Calu3 (cell line): ENCODE measurements around the gene SQSTM1. TPM values are rescaled to one million over a fixed set of nuclear protein-coding genes. Genes with fewer than 3 reads are reported as not detected.
A peak's percentile ranks its signal among the peaks of the same experiment; 100 is the strongest.
"Not testable (repeated sequence)": the region's sequence is repeated elsewhere in the genome, so short reads cannot be mapped to it uniquely, and the experiment has no call there.

Experiments used
- BruUV-seq: library from RNA; stranded (reverse); fragments of 400-500 nt; replicated peaks from 2 replicates; lab custom pipeline; 2021; lab: Mats Ljungman, UMichigan
- CTCF ChIA-PET: fragments of 300-600 bp; sonication (Branson Sonifier 250); formaldehyde crosslinking; loops from one replicate; lab custom pipeline; 2022; ENCODE audit warnings: antibody characterized with exemption; lab: Charles Lee
- DNase-seq: peaks from one replicate; pipeline ENCODE4 v3.0.0; 2022
- H3K27ac Mint-ChIP-seq: one replicate; pipeline ENCODE4 v1.8.0; 2022; ENCODE audit warnings: mixed read lengths; ENCODE audit not compliant: unreplicated experiment
- H3K27me3 Mint-ChIP-seq: one replicate; pipeline ENCODE4 v1.8.0; 2022; ENCODE audit warnings: mixed read lengths; ENCODE audit not compliant: unreplicated experiment
- H3K36me3 Mint-ChIP-seq: one replicate; pipeline ENCODE4 v1.8.0; 2022; ENCODE audit warnings: mild to moderate bottlenecking, moderate library complexity, mixed read lengths; ENCODE audit not compliant: insufficient read depth, unreplicated experiment
- H3K4me1 Mint-ChIP-seq: one replicate; pipeline ENCODE4 v1.8.0; 2022; ENCODE audit warnings: mild to moderate bottlenecking, low read depth, mixed read lengths; ENCODE audit not compliant: unreplicated experiment
- H3K4me3 Mint-ChIP-seq: one replicate; pipeline ENCODE4 v1.8.0; 2022; ENCODE audit warnings: mild to moderate bottlenecking, low read depth, moderate library complexity, mixed read lengths; ENCODE audit not compliant: unreplicated experiment
- H3K9me3 Mint-ChIP-seq: one replicate; pipeline ENCODE4 v1.8.0; 2022; ENCODE audit warnings: low read depth, mixed read lengths; ENCODE audit not compliant: unreplicated experiment
- intact Hi-C: fragments of 100-400 bp; cut with micrococcal nuclease; formaldehyde crosslinking; loops from one replicate; pipeline ENCODE4 v1.10.0; 2022; ENCODE audit not compliant: unreplicated experiment
- total RNA-seq: library from RNA; stranded (reverse); gene quantifications from 2 replicates; pipeline ENCODE4 v1.2.3, GENCODE V29; 2022
- TF ChIP-seq, protein P1 (sequence below): fragments of 200-600 bp; IDR thresholded peaks from one replicate; pipeline ENCODE4 v1.8.0; 2022; ENCODE audit warnings: antibody characterized with exemption; ENCODE audit not compliant: unreplicated experiment

SQSTM1 gene
- total RNA-seq, 1 experiment from 2014 or later, result 1,023 TPM

DNA sequence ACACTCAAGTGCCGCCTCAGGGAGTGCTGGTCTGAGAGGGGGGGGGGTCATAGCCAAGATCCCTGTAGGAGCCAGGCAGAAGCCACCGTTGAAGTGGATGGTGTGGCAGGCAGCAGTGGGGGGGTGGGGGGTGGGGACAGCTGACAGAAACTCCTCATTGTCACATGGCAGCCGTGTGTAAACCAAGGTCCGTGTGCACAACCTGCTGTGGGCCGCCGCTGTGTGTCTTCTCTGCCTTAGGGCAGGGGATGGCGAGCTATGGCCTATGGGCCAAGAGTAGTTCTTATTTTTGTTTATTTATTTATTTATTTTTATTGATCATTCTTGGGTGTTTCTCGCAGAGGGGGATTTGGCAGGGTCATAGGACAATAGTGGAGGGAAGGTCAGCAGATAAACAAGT is 13.4 kb downstream of the SQSTM1 start:
- Mint-ChIP-seq H3K36me3 (peaks cover 96% of the 10 kb centered on the region), H3K9me3 (no peaks in the 10 kb centered on the region), H3K4me3 (no peak overlapping the region), H3K27ac (peak overlapping the region; percentile 60), H3K27me3 (no peaks in the 10 kb centered on the region), H3K4me1 (peaks cover 53% of the 10 kb centered on the region)
- CTCF ChIA-PET, result interaction anchor here (0.7 kb wide), 2 partner anchors 12 to 230 kb away, joined by 3 to 4 read pairs; no protein-coding TSS in a partner anchor
- TF ChIP-seq, protein P1, sequence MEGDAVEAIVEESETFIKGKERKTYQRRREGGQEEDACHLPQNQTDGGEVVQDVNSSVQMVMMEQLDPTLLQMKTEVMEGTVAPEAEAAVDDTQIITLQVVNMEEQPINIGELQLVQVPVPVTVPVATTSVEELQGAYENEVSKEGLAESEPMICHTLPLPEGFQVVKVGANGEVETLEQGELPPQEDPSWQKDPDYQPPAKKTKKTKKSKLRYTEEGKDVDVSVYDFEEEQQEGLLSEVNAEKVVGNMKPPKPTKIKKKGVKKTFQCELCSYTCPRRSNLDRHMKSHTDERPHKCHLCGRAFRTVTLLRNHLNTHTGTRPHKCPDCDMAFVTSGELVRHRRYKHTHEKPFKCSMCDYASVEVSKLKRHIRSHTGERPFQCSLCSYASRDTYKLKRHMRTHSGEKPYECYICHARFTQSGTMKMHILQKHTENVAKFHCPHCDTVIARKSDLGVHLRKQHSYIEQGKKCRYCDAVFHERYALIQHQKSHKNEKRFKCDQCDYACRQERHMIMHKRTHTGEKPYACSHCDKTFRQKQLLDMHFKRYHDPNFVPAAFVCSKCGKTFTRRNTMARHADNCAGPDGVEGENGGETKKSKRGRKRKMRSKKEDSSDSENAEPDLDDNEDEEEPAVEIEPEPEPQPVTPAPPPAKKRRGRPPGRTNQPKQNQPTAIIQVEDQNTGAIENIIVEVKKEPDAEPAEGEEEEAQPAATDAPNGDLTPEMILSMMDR, result no peak
- intact Hi-C loops, result no loop called here
- no peak for DNase-seq
- BruUV-seq, result no TSS peak

DNA sequence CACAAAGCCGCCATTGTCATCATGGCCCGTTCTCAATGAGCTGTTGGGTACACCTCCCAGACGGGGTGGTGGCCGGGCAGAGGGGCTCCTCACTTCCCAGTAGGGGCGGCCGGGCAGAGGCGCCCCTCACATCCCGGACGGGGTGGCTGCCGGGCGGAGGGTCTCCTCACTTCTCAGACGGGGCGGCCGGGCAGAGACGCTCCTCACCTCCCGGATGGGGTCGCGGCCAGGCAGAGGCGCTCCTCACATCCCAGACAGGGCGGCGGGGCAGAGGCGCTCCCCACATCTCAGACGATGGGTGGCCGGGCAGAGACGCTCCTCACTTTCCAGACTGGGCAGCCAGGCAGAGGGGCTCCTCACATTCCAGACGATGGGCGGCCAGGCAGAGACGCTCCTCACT is 14.2 kb downstream of the SQSTM1 start:
- peaks cover 96% of the 10 kb centered on the region for H3K36me3 Mint-ChIP-seq
- H3K9me3 Mint-ChIP-seq, H3K27me3 Mint-ChIP-seq, BruUV-seq, CTCF ChIA-PET, H3K27ac Mint-ChIP-seq, DNase-seq, intact Hi-C loops: not testable (repeated sequence)
- H3K4me3 Mint-ChIP-seq, result peak overlapping the region; percentile 32
- H3K4me1 Mint-ChIP-seq, result peaks cover 46% of the 10 kb centered on the region

DNA sequence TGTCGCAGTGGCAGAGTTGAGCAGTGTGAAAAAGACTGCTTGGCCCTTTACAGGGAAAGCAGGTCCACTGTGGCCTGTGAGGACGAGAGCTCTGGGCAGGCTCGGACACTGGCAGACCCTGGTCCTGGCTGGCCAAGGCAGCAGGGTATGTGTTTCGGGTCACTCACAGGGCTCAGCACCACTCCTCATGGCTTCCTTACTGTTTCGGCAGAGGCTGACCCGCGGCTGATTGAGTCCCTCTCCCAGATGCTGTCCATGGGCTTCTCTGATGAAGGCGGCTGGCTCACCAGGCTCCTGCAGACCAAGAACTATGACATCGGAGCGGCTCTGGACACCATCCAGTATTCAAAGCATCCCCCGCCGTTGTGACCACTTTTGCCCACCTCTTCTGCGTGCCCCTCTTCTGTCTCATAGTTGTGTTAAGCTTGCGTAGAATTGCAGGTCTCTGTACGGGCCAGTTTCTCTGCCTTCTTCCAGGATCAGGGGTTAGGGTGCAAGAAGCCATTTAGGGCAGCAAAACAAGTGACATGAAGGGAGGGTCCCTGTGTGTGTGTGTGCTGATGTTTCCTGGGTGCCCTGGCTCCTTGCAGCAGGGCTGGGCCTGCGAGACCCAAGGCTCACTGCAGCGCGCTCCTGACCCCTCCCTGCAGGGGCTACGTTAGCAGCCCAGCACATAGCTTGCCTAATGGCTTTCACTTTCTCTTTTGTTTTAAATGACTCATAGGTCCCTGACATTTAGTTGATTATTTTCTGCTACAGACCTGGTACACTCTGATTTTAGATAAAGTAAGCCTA is 15.7 kb downstream of the SQSTM1 start:
- H3K27ac Mint-ChIP-seq, result peak overlapping the region; percentile 49
- CTCF ChIA-PET, result interaction anchor here (0.5 kb wide), 1 partner anchor 156 kb away, joined by 8 read pairs; no protein-coding TSS in a partner anchor
- TF ChIP-seq, protein P1, result no peak

DNA sequence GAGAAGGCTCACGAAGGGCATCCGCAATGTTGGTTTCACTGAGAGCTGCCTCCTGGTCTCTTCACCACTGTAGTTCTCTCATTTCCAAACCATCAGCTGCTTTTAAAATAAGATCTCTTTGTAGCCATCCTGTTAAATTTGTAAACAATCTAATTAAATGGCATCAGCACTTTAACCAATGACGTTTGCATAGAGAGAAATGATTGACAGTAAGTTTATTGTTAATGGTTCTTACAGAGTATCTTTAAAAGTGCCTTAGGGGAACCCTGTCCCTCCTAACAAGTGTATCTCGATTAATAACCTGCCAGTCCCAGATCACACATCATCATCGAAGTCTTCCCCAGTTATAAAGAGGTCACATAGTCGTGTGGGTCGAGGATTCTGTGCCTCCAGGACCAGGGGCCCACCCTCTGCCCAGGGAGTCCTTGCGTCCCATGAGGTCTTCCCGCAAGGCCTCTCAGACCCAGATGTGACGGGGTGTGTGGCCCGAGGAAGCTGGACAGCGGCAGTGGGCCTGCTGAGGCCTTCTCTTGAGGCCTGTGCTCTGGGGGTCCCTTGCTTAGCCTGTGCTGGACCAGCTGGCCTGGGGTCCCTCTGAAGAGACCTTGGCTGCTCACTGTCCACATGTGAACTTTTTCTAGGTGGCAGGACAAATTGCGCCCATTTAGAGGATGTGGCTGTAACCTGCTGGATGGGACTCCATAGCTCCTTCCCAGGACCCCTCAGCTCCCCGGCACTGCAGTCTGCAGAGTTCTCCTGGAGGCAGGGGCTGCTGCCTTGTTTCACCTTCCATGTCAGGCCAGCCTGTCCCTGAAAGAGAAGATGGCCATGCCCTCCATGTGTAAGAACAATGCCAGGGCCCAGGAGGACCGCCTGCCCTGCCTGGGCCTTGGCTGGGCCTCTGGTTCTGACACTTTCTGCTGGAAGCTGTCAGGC is 16.6 kb downstream of the SQSTM1 start:
- Mint-ChIP-seq H3K9me3 (no peaks in the 10 kb centered on the region), H3K4me3 (no peak overlapping the region), H3K27me3 (no peaks in the 10 kb centered on the region), H3K36me3 (peaks cover 96% of the 10 kb centered on the region), H3K4me1 (peaks cover 24% of the 10 kb centered on the region), H3K27ac (peak overlapping the region; percentile 72)
- TF ChIP-seq, protein P1, result no peak
- intact Hi-C loops, result no loop called here
- no TSS peak for BruUV-seq
- DNase-seq, result no peak
- CTCF ChIA-PET, result interaction anchor here (0.5 kb wide), 1 partner anchor 157 kb away, joined by 8 read pairs; no protein-coding TSS in a partner anchor

More for the DNA sequence above, 15.7 kb downstream of the SQSTM1 start:
- peaks cover 33% of the 10 kb centered on the region for H3K4me1 Mint-ChIP-seq
- H3K27me3 Mint-ChIP-seq, result no peaks in the 10 kb centered on the region
- intact Hi-C loops, result no loop called here
- no peaks in the 10 kb centered on the region for H3K9me3 Mint-ChIP-seq
- no peak for DNase-seq
- H3K36me3 Mint-ChIP-seq, result peaks cover 96% of the 10 kb centered on the region
- BruUV-seq, result TSS peak; percentile 57
- H3K4me3 Mint-ChIP-seq, result no peak overlapping the region
